ENCODE data around the gene FUZ. TPM values are rescaled to one million over a fixed set of nuclear protein-coding genes. Genes with fewer than 3 reads are reported as not detected.

The FUZ gene
- total and polyA plus RNA-seq, 2 donors (not counting 1 experiment from before 2014, with no cell fraction given), result 8.4 to 34.3 TPM

- H4K20me1 ChIP-seq (ENCODE audit: control insufficient read depth, extremely low read depth, insufficient read depth, low read length), result no peaks in the 10 kb centered on the region
- H3K79me2 ChIP-seq (ENCODE audit: control insufficient read depth, insufficient read depth, low read length), result peaks cover 9% of the 10 kb centered on the region
- TF ChIP-seq CTCF (conservative IDR thresholded peaks at IDR 0.05 in 1 of 2, IDR thresholded peaks at IDR 0.05 in 1 of 2; ENCODE audit: low read depth in 1 of 2, low read length in 2 of 2) (no peak), EZH2 (IDR thresholded peaks at IDR 0.05; ENCODE audit: low read length, missing control alignments) (no peak)
- H3K9ac ChIP-seq (ENCODE audit: insufficient read depth, low read length), result no peak overlapping the region
- no peak overlapping the region for H3K27ac ChIP-seq (ENCODE audit: insufficient read depth, low read length)
- H3K9me3 ChIP-seq (ENCODE audit: control insufficient read depth, insufficient read depth, low read depth, low read length), result no peaks in the 10 kb centered on the region
- peaks cover 33% of the 10 kb centered on the region for H3K36me3 ChIP-seq (ENCODE audit: control insufficient read depth, insufficient read depth, low read length)
- peaks cover 2% of the 10 kb centered on the region for H3K4me1 ChIP-seq (ENCODE audit: control insufficient read depth, extremely low read depth, insufficient read depth, low read length)
- no peak for DNase-seq (ENCODE audit: low read depth in 2 of 2)
- no peaks in the 10 kb centered on the region for H3K27me3 ChIP-seq (ENCODE audit: control insufficient read depth, insufficient read depth, low read length)
- no peak overlapping the region for H3K4me3 ChIP-seq (replicated peaks in 1 of 4; ENCODE audit: control extremely low read depth in 1 of 4, insufficient read depth in 1 of 4, low read depth in 3 of 4, low read length in 4 of 4)
- H3K4me2 ChIP-seq (ENCODE audit: extremely low read depth, insufficient read depth, low read length), result no peak overlapping the region
- H2AFZ ChIP-seq (ENCODE audit: low read length), result no peak overlapping the region
Measured at GRCh38 chr19:49793561-49793840, 19.6 kb downstream of the FUZ start.

- peaks cover 33% of the 10 kb centered on the region for H3K36me3 ChIP-seq (ENCODE audit: control insufficient read depth, insufficient read depth, low read length)
Measured at GRCh38 chr19:49792829-49793560, 20.1 kb downstream of the FUZ start.

More at GRCh38 chr19:49792829-49793560, 20.1 kb downstream of the FUZ start:
- no peak for DNase-seq (ENCODE audit: low read depth in 2 of 2)
- H3K4me2 ChIP-seq (ENCODE audit: extremely low read depth, insufficient read depth, low read length), result no peak overlapping the region
- H3K27ac ChIP-seq (ENCODE audit: insufficient read depth, low read length), result no peak overlapping the region
- peaks cover 12% of the 10 kb centered on the region for H3K79me2 ChIP-seq (ENCODE audit: control insufficient read depth, insufficient read depth, low read length)
- H3K27me3 ChIP-seq (ENCODE audit: control insufficient read depth, insufficient read depth, low read length), result no peaks in the 10 kb centered on the region
- H3K4me1 ChIP-seq (ENCODE audit: control insufficient read depth, extremely low read depth, insufficient read depth, low read length), result peaks cover 2% of the 10 kb centered on the region
- no peak overlapping the region for H3K9ac ChIP-seq (ENCODE audit: insufficient read depth, low read length)
- H3K9me3 ChIP-seq (ENCODE audit: control insufficient read depth, insufficient read depth, low read depth, low read length), result no peaks in the 10 kb centered on the region
- no peak overlapping the region for H2AFZ ChIP-seq (ENCODE audit: low read length)
- TF ChIP-seq EZH2 (IDR thresholded peaks at IDR 0.05; ENCODE audit: low read length, missing control alignments) (no peak), CTCF (conservative IDR thresholded peaks at IDR 0.05 in 1 of 2, IDR thresholded peaks at IDR 0.05 in 1 of 2; ENCODE audit: low read depth in 1 of 2, low read length in 2 of 2) (no peak)
- no peak overlapping the region for H3K4me3 ChIP-seq (replicated peaks in 1 of 4; ENCODE audit: control extremely low read depth in 1 of 4, insufficient read depth in 1 of 4, low read depth in 3 of 4, low read length in 4 of 4)
- no peaks in the 10 kb centered on the region for H4K20me1 ChIP-seq (ENCODE audit: control insufficient read depth, extremely low read depth, insufficient read depth, low read length)
